Measurements from ENCODE around the gene GIGYF2. TPM values are rescaled to one million over a fixed set of nuclear protein-coding genes. Genes with fewer than 3 reads are reported as not detected.

Gene GIGYF2
- total RNA-seq, 1 donor from 2014 or later, result 95.5 TPM

DNA sequence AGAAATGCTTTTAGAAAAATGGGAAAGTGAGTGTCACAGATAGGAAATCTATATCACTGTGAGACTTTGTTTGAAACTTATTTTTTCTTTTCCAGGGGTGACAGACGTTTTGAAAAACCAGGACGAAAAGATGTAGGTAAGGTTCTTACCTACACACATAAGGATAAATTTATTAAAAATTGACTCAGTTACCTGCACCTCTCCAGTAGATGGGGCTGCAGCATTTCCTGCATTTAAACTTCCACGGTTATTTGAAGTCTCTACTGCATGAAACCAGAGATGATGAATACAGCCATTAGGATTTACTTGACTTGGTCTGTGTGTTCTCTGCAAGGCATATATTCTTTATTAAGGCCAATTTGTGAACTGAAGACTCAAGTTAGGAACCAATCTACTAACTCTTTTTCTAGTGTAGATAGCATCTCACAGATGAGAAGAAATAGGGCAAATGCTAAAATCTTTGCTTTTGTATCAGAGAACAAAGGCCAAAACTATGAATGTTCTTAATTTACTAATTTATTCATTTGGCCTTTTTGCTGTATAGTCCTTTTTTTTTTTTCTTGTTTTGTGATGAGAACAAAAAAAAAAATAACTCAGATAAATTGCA, 64.3 kb downstream of the GIGYF2 start:
- no peak for DNase-seq

DNA sequence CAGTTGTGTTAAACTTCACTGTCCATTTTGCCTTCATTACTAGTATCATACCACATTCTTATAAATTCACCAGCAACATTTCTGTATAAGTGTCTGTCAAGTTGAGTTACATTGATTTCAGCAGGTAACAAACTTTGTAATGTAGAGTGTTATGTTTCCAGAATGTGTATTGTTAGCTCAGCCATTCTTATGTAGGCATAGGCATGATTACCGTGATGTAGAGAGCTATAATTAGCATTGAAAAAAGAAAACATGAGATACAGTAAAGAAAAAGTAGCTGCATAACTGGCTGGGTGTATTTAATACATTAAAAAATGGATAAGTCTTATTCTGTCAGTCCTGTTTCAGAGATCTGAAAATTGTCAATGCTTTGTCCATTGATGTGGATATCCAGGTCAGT, 70.7 kb downstream of the GIGYF2 start:
- DNase-seq, result no peak

DNA sequence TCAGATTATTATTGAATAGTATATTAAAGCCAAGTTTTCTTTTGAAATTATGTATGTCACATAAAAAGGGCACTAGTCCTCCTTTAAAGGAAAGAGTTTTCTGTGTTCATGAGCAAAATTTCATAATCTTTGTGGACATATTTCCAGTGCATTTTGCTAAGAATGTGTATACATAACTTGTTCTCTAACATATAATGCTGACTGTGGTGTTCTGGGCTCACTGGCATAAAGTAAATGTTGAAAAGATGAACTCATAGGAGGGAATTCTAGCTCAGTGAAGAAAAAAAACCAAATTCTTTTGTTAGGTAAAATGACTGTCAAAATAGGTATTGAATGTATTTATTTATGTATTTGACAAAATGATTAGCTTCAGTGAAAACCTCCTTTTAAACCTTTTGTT, 73.1 kb downstream of the GIGYF2 start:
- no peak for DNase-seq

DNA sequence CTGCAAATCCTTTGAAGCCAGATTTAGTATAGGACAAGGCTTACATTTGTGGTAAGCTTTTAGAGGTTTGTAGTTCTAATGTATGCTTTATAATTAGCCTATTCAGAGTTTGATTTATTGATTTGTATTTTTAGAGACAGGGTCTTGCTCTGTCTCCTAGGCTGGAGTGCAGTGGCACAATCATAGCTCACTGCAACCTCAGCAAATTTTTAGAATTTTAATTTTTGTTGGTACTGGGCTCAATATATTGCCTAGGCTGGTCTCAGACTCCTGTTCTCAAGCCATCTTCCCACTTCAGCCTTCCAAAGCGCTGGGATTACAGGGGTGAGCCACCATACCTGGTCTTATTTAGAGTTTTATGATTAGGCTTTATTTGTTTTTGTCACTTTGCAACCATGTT, 74.7 kb downstream of the GIGYF2 start:
- DNase-seq, result no peak

DNA sequence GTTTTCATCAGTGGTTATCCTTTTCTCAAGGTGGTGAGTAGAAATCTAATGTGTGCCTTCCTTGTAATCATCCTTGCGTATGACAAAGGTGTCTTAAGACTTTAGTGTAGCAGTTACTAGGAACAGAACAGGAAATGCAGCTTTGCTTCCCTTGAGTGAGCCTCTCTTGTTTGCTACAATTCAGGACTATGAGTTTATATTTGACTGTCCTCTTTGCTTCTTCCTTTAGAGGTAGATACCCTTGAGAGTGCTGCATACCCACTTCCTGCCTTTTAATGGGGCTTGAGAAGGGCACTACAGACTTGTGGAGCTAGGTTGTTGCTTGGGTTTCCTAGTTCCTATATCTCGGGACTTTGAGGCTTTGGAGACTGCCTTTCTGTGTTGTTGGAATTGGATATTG, 75.4 kb downstream of the GIGYF2 start:
- no peak for DNase-seq

DNA sequence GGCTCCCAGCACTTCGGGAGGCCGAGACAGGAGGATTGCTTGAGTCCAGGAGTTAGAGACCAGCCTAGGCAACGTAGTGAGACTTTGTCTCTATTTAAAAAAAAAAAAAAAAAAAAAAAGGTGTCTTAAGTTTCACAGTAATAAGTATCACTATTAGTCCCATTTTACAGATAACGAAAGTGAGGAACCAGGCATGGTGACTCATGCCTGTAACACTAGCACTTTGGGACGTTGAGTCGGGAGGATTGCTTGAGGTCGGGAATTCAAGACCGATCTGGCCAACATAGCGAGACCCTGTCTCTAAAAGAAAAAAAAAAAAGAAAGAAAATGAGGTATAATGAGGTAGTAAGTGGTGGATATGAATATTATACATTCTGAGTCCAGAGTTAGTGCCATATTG, 76.7 kb downstream of the GIGYF2 start:
- no peak for DNase-seq

DNA sequence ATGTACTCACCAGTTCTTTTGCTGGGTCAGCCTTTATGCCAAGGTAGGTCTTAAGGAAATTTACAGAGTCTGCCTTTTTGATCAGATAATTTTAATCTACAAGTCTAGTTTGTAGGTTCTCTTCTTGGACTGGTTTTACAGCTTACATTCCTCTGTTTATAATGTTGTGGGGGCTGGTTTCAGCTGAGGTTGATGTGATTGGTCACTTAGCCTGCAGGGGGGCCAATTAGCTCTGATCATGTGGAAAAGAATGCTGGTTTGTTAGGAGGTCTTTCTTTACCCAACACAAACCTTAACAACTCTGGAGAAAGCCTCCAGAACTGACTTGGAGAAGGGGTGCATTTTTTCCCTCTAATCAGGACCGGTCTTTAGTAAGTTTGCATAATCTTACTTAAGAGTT, 79.3 kb downstream of the GIGYF2 start, which contains the start of gene KCNJ13:
KCNJ13 (minus strand) TSS at position 131 of the 400 bp plus-strand sequence. CDS start 5,203 bp downstream, outside the sequence.
- no peak for DNase-seq

DNA sequence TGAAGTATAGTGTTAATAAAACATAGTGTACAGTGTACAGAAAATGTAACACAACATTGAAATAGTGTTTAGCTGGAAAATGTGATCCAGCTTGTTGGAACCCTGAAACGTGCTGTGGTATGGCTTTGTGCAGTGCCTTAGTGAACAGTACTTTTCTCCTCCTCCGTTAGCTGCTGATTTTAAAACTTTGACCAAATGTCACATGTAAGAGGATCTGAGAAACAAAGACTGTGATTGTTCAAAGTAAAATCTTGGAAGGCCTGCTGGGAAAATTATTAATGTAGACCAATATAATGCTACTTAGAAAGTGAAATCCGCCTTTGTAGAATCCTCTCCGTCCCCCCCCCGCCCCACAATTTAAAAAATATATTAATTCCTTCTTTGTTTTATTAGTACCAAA, 80.1 kb downstream of the GIGYF2 start:
- DNase-seq, result no peak

DNA sequence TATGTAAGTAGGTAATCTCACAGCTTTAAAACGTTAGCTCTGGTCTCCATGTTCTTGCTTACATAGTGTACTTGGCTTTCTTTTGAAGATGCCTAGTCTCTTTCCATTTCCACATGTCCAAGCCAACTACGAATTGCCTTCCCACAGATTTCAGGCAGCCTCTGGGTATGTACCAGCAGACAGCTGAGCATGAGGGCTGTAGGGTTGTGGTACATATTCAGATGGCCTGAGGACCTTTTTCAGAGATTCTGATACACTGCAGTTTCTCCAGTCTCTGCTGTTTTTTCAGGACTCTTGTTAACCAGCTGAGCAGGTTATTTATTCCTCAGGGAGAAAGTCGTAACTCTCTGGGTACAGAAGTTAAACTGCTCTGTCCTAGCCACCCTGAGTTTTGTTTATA, 82.3 kb downstream of the GIGYF2 start:
- no peak for DNase-seq

DNA sequence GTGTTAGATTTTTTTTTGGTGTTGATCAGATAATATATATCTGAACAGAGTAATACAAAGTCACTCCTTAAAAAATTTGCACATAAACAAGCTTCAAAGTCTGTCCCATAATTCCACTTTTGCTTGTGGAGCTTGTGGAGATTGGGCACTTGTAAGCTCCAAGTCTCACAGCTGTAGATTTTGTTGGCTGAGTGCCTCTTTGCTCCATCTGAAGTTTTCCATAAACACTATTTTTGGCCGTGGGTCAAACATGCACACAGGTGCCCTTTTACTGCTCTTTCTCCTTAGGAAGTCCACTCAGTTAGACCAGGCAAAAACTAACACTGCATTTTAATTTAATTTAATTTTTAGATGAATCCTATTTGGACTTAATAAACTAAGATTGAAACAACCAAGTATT, 82.8 kb downstream of the GIGYF2 start:
- DNase-seq, result no peak

- no peak for DNase-seq
Measured at GRCh38 chr2:232781765-232782164, 84.6 kb downstream of the GIGYF2 start.

- DNase-seq, result no peak
Measured at GRCh38 chr2:232783278-232783677, 86.1 kb downstream of the GIGYF2 start.

GRCh38 chr2:232787806-232788205, 90.7 kb downstream of the GIGYF2 start:
- DNase-seq, result no peak

DNA sequence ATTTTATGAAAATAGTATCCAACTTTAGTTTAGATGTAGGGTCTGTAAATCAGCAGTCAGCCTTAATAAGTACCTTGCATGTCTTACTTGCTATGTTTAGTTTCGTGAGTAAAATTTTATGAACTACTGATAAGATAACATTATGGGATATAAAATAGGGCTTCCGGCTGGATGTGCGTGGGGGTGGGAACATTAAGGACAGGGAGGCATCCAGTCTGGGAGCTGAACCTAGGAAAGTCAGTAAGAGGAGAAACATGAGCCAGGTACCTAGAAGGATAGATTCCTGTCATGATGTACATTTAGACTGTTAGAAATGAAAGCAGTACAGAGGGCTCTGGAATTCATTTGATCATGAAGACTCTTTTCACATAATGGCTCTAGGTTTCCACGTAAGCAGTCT, 92.0 kb downstream of the GIGYF2 start:
- no peak for DNase-seq

DNA sequence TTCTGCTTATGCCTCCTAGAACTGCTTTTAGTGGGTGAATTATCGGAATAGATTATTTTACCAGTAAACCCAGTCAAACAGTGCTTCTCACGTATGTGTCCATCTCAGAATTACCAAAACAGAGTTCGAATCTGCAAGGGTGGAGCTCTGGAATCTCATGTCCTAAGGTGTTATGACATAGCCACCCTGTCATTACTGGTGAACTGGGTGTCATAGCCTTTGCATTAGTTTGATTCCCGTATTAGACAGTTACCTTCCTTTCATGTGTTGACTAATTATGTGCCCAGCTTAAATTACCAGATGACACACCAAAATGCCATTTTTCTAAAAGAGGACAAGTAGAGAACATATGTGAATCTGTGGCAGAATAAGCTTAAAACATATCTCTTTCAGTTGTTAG, 94.4 kb downstream of the GIGYF2 start:
- no peak for DNase-seq

DNA sequence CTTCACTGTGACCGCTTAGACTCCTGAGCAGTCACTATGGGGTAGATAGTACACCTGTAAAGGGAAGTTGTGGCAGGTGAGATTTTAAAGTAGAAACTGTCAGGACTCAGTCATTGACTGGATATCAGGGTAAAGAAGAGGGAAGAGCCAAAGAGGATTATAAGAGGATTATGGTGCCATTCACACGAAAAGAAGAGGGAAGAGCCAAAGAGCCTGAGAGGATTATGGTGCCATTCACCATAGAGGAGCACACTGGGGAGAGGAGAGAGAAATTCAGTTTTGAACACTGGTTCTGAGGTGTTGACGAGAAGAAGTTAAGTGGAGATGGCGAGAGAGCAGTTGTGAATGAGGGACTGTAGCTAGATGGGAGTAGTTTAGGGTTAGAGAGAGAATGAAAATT, 96.1 kb downstream of the GIGYF2 start:
- DNase-seq, result no peak

GRCh38 chr2:232794981-232795380, 97.8 kb downstream of the GIGYF2 start:
- DNase-seq, result no peak

DNA sequence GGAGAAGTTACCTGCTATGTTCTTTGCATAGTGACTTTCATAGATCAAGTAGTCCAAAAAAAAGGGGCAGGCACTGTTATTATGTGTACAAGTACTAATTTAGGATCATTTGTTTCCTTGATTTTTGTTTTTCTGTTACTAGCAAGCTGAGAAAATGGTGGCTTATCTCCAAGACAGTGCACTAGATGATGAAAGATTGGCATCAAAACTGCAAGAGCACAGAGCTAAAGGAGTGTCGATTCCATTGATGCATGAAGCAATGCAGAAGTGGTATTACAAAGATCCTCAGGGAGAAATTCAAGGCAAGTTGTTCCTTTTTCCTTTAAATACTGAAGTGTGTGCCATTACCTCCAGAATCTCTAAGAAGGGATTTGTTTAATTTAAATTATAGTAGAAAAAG, 98.8 kb downstream of the GIGYF2 start:
- no peak for DNase-seq

DNA sequence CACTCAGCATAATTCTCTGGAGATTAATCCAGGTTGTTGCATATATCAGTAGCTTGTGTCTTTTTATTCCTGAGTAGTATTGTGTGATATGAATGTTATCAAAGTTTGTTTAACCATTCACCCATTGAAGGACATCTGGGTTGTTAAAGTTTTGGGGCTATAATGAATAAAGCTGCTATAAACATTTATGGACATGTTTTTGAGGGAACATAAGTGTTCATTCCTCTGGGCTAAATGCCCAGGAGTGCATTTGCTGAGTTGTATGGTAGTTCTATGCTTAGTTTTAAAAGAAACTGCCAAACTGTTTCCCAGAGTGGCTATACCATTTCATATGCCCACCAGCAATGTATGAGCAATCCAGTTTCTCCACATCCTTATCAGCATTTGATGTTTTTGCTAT, 101.1 kb downstream of the GIGYF2 start:
- DNase-seq, result no peak

- DNase-seq, result no peak
Measured at GRCh38 chr2:232800166-232800565, 103.0 kb downstream of the GIGYF2 start.

GRCh38 chr2:232802091-232802490, 105.0 kb downstream of the GIGYF2 start:
- DNase-seq, result no peak

DNA sequence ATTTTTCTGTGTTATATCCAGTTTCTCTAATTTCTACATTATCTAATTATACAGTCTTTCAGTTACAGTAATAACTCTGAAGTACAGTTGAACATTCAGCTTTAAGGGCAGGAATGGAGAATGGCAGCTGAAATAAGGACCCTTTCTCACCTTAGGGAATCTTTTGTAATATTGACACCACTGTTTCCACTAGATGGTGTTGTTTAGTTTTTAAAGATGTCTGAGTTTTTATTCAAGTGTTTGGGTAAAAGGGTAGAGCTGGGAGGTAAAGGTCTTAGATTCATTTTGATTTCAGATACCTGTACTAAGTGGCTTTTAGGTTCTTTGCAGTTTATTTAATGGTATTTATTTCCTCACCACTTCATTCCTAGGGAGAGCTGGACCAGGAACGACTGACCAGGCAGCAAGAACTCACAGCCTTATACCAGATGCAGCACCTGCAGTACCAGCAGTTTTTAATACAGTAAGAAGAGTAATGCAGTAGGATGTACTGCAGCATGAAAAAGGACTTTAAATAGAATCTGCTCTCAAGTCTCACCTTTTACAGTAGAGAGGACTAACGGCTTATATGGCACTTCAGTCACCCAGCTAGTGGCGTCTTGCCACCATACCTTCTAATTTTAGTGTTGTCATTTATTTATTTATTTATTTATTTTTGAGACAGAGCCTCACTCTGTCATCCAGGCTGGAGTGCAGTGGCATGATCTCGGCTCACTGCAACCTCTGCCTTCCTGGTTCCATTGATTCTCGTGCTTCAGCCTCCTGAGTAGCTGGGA, 112.4 kb downstream of the GIGYF2 start:
- no peak for DNase-seq

- no peak for DNase-seq
Measured at GRCh38 chr2:232810444-232810843, 113.3 kb downstream of the GIGYF2 start.

DNA sequence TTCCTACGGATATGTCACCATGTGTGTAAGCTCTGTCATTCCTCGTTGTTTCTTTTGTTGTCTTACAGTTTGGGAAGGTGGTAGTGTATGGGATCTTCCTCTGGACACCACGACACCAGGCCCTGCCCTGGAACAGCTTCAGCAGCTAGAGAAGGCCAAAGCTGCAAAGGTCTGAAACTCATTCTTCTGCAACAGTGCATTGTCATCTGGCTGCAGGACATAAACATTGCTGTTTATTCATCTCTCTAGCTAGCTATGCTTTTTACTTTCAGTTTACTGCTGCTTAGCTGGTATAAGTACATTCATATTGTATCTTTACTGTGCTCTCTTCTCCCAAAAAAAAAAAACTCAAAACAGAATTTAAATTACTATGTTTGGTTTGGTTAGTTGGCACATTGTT, 118.4 kb downstream of the GIGYF2 start:
- DNase-seq, result no peak
